Subcutaneous adipose tissue (tissue), 4 donors: ENCODE measurements around the gene CDK5RAP2. TPM values are rescaled to one million over a fixed set of nuclear protein-coding genes. Genes with fewer than 3 reads are reported as not detected.

Experiments
- CTCF ChIP-seq: fragments of 450-650 bp; IDR thresholded peaks from one replicate; pipeline ENCODE4 v1.5.1; 2016; ENCODE audit warnings: low read depth, mild to moderate bottlenecking, control low read depth, antibody characterized with exemption, moderate library complexity
- total RNA-seq, 4 donors: library from RNA; depleted of rRNA; stranded (reverse); fragments of >200 nt; gene quantifications; one replicate each; pipeline ENCODE4 v1.1.0, GENCODE V29; 2016

CDK5RAP2 gene
- total RNA-seq, 4 donors from 2014 or later: 27.9 to 52.2 (median 38.2) TPM

GRCh38 chr9:120454467-120454866 is 125.5 kb downstream of the CDK5RAP2 start:
- TF ChIP-seq CTCF: no peak

- no peak for TF ChIP-seq CTCF
Measured at GRCh38 chr9:120453792-120454191, 126.2 kb downstream of the CDK5RAP2 start.

GRCh38 chr9:120452631-120453030 is 127.3 kb downstream of the CDK5RAP2 start:
- TF ChIP-seq CTCF: no peak

GRCh38 chr9:120450916-120451315 is 129.1 kb downstream of the CDK5RAP2 start:
- no peak for TF ChIP-seq CTCF

GRCh38 chr9:120449566-120449965 is 130.4 kb downstream of the CDK5RAP2 start:
- TF ChIP-seq CTCF: no peak

- TF ChIP-seq CTCF: no peak
Measured at GRCh38 chr9:120447959-120448500, 131.9 kb downstream of the CDK5RAP2 start.

- TF ChIP-seq CTCF: no peak
Measured at GRCh38 chr9:120446671-120447070, 133.3 kb downstream of the CDK5RAP2 start.

GRCh38 chr9:120443976-120444375 is 136.0 kb downstream of the CDK5RAP2 start:
- no peak for TF ChIP-seq CTCF
